Fibroblast of skin of left quadriceps (primary cell): ENCODE data around the gene SMC6.

Experiments
- DNase-seq, 2 experiments: peaks; one replicate each; pipeline ENCODE4 v3.0.0-alpha.2; 2013; ENCODE audit warnings: low read depth in 2 of 2

SMC6 gene, protein sequence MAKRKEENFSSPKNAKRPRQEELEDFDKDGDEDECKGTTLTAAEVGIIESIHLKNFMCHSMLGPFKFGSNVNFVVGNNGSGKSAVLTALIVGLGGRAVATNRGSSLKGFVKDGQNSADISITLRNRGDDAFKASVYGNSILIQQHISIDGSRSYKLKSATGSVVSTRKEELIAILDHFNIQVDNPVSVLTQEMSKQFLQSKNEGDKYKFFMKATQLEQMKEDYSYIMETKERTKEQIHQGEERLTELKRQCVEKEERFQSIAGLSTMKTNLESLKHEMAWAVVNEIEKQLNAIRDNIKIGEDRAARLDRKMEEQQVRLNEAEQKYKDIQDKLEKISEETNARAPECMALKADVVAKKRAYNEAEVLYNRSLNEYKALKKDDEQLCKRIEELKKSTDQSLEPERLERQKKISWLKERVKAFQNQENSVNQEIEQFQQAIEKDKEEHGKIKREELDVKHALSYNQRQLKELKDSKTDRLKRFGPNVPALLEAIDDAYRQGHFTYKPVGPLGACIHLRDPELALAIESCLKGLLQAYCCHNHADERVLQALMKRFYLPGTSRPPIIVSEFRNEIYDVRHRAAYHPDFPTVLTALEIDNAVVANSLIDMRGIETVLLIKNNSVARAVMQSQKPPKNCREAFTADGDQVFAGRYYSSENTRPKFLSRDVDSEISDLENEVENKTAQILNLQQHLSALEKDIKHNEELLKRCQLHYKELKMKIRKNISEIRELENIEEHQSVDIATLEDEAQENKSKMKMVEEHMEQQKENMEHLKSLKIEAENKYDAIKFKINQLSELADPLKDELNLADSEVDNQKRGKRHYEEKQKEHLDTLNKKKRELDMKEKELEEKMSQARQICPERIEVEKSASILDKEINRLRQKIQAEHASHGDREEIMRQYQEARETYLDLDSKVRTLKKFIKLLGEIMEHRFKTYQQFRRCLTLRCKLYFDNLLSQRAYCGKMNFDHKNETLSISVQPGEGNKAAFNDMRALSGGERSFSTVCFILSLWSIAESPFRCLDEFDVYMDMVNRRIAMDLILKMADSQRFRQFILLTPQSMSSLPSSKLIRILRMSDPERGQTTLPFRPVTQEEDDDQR

GRCh38 chr2:17753803-17754663, at the start of gene SMC6, which contains the start of gene GEN1:
Gene SMC6 (minus strand): TSS chr2:17753810. CDS start chr2:17745946, 7,864 bp downstream.
Gene GEN1 (plus strand): TSS chr2:17754138. CDS start chr2:17759944, 5,806 bp downstream.
- peak; percentile 86 to 87 for DNase-seq

GRCh38 chr2:17800693-17801458, 47.3 kb upstream of the SMC6 start:
- no peak for DNase-seq

- no peak for DNase-seq
Observed at GRCh38 chr2:17800219-17800618, 46.6 kb upstream of the SMC6 start.

- DNase-seq = no peak
Observed at GRCh38 chr2:17799301-17800120, 45.9 kb upstream of the SMC6 start.

GRCh38 chr2:17798338-17798737, 44.7 kb upstream of the SMC6 start:
- DNase-seq = no peak

- DNase-seq = no peak
Observed at GRCh38 chr2:17795309-17795708, 41.7 kb upstream of the SMC6 start.

GRCh38 chr2:17793803-17794354, 40.3 kb upstream of the SMC6 start:
- DNase-seq = peak in 1 of 2 experiments; percentile 18

DNA sequence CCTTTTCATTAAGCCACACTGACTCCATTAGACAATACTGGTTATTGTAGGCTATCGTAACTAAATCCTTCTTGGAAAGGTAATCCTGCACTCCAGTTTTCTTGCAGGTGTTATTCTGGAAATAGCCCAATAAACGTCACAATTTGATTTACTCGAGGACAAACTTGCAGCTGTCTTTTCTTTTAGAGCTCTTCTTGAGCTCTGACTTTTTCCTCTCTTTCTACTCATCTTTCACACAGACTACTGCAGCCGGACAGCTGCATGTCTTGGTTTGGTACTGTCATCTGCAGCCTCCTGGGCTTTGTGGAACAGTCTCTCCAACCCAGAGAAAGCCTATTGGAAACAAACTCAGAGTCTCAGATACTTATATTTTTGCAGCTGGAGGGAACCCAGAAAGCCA, 39.7 kb upstream of the SMC6 start:
- DNase-seq = no peak

- DNase-seq = peak in 1 of 2 experiments; percentile 37
Observed at GRCh38 chr2:17792515-17792914, 38.9 kb upstream of the SMC6 start.

DNA sequence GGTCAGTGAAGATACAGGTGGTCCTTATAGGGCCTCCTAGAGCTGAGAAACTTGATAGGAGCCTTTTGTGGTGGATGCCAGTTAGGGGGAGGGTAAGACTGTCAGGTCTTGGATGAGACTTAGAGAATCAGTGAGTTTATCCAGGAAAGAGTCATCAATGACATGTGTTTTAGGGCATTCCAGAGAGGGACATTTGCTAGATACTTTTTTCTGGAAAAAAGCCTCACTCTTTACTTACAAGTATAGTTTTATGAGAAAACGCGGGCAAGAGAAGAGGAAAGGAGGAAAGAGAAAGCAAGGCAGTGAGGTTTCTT, 38.2 kb upstream of the SMC6 start:
- DNase-seq = no peak

DNA sequence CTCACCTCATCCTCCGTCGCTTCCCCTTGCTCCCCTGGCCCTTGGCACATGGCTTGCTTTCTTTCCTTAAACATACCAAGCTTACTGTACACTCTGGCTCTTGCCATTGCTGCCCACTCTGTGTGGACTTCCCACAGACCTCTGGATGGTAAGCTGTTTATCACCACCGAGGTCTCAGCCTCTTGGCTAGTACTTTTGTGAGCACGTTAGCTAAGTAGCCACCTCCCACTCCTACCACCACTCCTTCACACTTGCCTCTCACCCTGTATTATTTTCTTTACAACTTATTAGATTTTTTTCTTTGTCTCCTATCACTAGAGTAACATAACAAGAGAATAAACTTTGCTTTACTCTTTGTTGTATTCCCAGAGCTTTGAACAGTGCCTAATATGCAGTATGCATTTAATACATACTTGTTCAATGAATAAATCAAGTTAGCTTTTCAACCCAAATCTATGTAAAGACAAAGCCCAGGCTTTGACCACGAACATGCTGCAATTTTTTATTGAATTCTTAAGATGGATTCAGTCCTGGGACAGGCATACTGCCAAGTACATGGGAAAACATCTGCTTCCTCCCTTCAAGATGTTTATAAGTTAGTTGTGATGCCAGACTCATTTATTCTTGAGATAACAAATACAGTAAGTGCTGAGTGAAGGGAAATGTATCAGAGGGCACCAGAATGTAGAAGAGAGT, 37.7 kb upstream of the SMC6 start:
- DNase-seq = peak; percentile 89 to 91

DNA sequence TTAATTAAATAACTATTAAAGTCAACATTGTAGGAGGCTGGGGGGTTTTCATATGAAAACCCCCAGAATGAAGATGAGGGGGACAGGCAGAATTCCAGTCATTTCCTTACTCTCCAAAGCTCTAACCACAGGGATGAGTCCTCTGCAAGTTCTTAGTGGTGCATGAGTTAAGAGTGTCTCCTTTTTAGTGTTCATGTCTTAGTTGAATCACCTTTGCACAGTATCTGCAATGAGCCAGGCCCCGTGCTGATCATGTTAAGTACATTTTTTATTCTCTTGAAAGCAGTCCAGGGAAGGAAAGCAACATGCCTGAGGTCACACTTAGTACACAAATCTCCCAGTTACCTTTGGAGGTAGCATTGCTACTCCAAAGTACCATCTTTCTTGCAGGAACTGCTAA, 36.9 kb upstream of the SMC6 start:
- no peak for DNase-seq

- DNase-seq = no peak
Observed at GRCh38 chr2:17788773-17789172, 35.2 kb upstream of the SMC6 start.

- no peak for DNase-seq
Observed at GRCh38 chr2:17786727-17787126, 33.1 kb upstream of the SMC6 start.

DNA sequence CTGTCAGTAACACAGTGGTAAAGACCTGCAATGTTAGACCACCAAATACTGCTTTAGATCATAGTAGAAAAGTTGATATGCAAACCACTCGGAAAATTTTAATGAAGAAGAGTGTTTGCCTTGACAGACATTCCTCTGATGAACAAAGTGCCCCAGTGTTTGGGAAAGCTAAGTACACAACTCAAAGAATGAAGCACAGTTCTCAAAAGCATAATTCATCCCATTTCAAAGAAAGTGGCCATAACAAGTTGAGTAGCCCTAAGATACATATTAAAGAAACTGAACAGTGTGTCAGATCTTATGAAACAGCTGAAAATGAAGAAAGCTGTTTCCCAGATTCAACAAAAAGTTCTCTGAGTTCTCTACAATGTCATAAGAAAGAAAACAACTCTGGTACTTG, 27.9 kb upstream of the SMC6 start:
- no peak for DNase-seq

- DNase-seq = no peak
Observed at GRCh38 chr2:17780546-17780945, 26.9 kb upstream of the SMC6 start.

DNA sequence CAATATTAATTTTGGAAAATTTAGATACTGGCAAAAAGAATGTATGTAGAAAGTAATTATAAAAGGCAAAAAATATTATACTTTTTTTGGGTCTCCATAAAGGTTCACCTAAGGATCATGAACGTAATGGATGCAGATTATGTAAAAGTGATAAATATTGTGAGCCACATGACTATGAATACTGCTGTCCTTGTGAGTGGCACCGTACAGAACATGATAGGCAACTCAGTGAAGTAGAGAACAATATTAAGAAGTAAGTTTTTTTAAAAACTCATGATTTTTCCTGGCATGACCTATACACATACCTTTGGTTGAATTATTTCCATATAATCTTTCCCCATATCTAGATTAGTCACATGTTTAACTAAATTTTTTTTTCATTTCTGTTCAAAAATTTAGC, 18.9 kb upstream of the SMC6 start:
- no peak for DNase-seq

- no peak for DNase-seq
Observed at GRCh38 chr2:17771956-17772355, 18.3 kb upstream of the SMC6 start.

- DNase-seq = no peak
Observed at GRCh38 chr2:17768894-17769293, 15.3 kb upstream of the SMC6 start.
